GM19099 (cell line): Measurements from ENCODE around the gene KCNQ5.

Experiments used
- POLR2A ChIP-seq: IDR thresholded peaks from 3 replicates; pipeline ENCODE4 v1.6.1; 2011; ENCODE audit warnings: low read depth; ENCODE audit not compliant: insufficient read length; ENCODE audit errors: extremely low read depth

KCNQ5 gene

DNA sequence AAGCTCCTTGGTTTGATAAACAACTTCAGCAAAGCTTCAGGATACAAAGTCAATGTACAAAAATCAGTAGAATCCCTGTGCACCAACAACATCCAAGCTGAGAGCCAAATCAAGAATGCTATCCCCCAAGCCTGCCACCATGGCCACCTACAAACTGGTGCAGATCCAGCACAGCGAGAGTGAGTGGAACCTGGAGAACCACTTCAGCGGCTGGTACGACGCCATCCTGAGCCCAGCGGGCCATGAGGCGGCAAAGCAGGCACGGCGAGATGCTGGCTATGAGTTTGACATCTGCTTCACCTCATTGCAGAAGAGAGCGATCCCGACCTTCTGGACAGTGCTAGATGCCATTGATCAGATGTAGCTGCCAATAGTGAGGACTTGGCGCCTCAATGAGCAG, 433.1 kb downstream of the KCNQ5 start:
- no peak for TF ChIP-seq POLR2A

- TF ChIP-seq POLR2A: no peak
Measured at GRCh38 chr6:73058736-73059135, 436.9 kb downstream of the KCNQ5 start.

DNA sequence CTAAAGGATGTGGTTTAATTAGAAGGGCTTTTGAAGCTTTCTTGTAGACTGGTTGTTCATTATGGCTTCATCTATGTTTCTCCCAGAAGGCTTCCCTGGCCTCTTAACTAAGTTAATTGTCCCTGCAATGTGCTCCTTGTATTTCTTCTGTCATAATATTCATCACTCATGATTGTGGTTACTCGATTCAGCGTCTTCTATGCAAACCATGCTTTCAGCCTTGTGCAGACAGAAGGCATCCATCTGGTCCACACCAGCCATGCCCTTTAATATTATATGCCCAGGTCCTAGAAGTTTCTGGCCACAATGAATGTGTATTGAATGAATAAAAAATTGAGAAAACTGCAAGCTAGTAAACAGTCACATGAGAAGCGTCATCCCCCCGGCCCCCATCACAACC, 440.3 kb downstream of the KCNQ5 start:
- no peak for TF ChIP-seq POLR2A

GRCh38 chr6:73062837-73063236, 441.0 kb downstream of the KCNQ5 start:
- no peak for TF ChIP-seq POLR2A

DNA sequence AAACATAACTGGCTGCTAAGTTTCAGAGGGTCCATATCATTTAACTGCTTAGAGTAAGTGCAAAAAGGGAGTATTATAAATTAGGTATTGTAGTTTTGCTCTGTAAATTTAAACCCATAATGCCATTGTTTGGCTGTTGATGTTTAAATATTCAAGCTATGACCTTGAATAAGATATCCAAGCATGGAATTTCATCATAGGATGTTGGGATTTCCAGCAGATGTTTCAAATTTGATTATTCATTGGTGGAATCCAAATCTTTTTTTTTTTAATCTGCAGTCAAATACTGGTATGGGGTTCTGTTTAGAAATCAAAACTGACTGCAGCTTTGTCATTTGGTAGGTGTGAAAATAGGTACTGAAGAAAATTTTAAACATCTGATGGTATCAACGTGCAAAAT, 442.4 kb downstream of the KCNQ5 start:
- TF ChIP-seq POLR2A: no peak

DNA sequence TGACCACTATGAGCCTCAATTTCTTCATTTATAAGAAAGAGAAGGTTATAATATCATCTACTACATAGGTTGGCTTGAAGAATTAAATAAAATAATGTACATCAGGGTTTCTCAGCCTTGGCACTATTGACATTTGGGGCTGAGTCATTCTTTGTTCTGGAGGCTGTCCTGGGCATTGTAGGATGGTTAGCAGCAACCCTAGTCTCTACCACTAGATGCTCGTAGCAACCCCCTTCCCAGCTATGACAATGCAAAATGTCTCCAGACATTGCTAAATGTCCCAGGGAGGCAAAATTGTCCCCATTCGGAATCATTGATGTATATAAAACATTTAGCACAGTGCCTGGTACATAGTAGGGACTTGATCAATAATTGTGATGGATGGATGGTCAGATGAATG, 451.4 kb downstream of the KCNQ5 start:
- TF ChIP-seq POLR2A: no peak

DNA sequence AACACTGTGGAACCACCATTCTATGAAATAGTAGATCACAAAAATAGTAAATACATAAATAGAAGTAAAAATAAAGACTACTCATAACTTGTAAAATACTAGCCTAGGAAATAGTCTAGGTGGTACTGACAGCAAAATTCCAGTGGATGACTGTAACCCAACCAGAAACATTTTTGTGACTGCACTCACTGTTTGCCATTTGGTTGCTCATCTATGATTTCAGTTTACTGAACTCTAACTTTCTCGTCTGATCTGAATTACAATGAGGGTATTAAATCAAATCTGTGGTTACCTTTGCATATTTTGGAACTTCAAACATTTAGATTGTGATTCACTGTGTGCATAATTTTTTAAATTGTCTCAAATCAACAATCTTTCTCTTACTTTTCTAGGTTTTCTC, 452.3 kb downstream of the KCNQ5 start:
- TF ChIP-seq POLR2A: no peak

DNA sequence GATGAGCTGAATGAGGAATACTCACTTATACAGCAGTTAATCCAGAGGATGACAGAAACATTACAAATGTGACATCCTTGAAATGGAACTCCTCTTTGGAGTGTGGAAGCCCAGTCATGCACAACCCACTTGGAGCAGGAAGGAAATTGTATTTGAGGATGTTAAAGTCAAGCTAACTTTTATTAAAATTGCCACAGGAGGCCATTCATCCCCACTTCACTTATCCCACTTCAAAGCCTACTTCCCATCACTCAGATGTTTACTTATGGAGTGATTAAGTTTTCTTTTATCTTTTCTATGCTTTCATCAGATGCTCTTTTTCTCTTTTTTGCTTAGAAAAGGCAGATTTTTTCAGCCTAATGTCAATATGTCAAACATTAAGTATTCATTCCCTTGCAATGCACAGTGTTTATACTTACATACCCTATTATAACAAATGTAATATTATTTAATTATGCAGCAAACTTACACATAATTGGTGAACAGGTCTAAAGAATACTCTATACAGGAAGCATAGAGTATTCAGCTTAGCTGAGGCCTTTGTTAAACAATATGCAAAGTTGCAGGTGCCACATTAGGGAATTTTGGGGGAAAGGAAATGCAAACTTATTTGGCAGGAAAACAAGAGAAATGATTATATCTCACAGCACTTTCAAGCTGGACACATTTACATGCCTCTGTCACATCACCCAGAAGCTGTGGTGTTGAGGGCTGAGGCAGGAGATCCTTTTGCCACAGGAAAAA, 454.5 kb downstream of the KCNQ5 start:
- no peak for TF ChIP-seq POLR2A

- TF ChIP-seq POLR2A: no peak
Measured at GRCh38 chr6:73078333-73078862, 456.5 kb downstream of the KCNQ5 start.

DNA sequence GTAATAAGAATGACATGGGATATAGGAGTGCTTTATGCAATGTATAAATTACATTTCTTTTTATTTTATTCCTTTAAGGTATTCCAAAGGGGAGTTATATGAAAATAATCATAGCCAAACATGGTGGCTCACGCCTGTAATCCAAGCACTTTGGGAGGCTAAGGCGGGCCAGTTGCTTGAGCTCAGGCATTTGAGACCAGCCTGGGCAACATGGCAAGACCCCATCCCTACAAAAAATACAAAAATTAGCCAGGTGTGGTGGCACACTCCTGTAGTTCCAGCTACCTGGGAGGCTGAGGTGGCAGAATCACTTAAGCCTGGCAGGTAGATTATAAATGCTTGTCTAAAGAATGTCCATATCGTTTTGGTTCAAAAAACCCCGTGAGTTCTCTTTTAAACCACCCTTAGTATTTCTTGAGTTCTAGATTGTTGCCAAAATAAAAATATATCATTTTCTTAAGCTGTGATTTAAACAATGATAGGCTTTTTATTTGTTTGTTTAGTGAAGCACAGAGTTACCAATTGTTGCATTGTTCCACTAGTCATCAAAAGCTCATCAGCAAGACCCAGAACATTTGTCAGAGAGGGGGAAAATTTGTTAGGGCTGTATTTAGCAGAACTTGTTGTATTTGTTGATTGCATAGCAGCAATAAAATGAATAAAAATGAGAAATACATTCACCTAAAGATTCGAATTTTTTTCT, 457.2 kb downstream of the KCNQ5 start:
- no peak for TF ChIP-seq POLR2A

- no peak for TF ChIP-seq POLR2A
Measured at GRCh38 chr6:73079611-73079955, 457.7 kb downstream of the KCNQ5 start.

- no peak for TF ChIP-seq POLR2A
Measured at GRCh38 chr6:73079978-73080377, 458.1 kb downstream of the KCNQ5 start.

GRCh38 chr6:73081955-73082354, 460.1 kb downstream of the KCNQ5 start:
- no peak for TF ChIP-seq POLR2A

DNA sequence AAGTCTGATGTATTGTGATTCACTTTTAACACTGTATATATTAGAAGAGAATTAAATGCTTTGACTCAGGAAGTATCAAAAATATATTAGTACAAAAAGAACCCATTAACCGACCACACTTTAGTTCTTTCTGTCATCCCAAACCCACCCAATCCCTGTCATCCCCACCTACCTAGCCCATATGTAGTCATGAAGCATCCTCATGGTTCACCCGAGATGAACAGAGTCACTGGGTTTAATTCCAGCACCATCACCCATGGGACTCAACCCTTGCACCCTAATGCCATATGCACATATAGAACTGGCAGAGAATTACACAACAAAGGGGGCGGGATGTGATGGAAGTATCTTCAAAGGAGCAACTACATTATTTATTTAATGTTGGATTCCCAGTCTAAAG, 462.0 kb downstream of the KCNQ5 start:
- no peak for TF ChIP-seq POLR2A

DNA sequence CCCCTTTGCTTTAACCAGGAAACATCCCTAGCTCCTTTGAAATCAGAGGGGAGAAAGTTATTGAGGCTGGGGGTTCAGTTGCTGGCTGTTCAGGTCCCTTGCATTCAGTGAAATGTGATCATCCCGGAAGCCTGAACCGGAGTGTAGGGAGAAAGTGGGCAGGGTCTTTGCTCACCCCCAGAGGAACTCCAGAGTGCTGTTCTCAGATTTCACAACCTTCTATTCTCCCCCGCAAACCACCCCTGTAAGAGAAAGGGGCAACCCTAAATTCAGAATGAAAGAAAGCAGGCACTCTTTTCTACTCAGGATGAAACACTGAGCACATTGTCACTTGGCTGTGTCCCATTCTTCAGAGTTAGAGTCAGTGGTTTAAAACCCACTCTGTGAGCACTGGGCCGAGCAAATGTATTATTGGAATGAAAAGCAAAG, 463.6 kb downstream of the KCNQ5 start:
- no peak for TF ChIP-seq POLR2A

DNA sequence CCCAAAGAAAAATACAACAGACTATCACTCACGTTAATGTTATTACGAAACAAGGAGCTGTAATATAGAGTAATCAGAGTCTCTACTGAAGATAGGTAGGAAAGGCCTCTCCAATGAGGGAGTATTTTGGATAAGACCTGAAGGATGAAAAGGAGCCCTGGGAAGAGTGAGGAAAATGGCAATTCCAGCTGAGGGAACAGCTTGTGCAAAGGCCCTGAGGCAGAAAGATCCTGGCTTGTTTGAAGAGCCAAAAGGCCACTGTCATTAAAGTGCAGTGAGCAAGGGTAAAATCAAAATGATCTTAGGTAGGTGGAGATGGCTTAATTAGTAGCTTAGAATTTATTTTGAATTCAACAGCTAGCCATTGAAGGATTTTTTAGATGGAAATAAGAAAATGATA, 464.9 kb downstream of the KCNQ5 start:
- no peak for TF ChIP-seq POLR2A
